ENCODE data around the gene VPS29.

Gene VPS29

GRCh38 chr12:110444455-110444854 is 57.5 kb downstream of the VPS29 start:
- DNase-seq (ENCODE audit: low read depth) = no peak
